DND-41 (cell line): ENCODE data around the gene SRPRB.

ENCODE experiments used
- EZH2 ChIP-seq: IDR thresholded peaks from 3 replicates; pipeline ENCODE4 v1.6.1; 2012; ENCODE audit warnings: borderline replicate concordance, low read depth, mild to moderate bottlenecking, moderate library complexity, low read length, inconsistent platforms; ENCODE audit not compliant: severe bottlenecking
- TF ChIP-seq, protein P1 (sequence below): IDR thresholded peaks from 2 replicates; pipeline ENCODE4 v1.5.1; 2012; ENCODE audit warnings: borderline replicate concordance, low read length, moderate library complexity, mild to moderate bottlenecking; ENCODE audit not compliant: poor library complexity, severe bottlenecking; ENCODE audit errors: extremely low read depth

DNA sequence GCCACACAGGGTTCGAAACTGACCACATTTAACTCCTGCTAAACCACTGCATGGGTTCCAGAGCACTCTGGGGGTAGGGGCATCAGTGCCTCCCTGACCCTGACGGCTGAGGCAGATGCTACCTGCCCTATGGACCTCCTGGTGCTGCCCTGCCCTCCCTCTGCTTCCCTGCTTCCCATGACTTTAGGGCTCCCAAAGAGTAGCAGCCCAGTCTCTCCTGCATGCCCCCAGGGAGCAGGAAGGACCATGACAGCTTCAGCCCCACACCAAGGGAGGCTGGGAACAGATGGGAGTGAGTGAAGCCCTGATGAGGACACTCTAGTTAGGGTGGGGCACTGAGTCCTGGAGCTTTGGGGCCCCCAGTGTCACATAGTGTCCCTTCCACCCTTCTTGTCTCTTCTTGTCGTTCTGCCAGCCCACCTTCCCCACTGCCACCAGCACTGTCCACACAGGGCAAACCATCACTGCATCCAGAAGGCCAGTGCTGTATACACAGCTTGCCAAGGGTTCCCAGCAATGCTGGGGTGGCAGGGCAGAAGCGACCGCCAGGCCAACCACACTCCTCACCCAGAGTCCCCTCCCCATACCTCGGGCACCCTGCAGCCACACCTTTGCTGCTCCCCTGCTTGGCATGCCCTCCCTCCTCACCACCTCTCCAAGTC is 31.0 kb downstream of the SRPRB start:
- TF ChIP-seq, protein P1, sequence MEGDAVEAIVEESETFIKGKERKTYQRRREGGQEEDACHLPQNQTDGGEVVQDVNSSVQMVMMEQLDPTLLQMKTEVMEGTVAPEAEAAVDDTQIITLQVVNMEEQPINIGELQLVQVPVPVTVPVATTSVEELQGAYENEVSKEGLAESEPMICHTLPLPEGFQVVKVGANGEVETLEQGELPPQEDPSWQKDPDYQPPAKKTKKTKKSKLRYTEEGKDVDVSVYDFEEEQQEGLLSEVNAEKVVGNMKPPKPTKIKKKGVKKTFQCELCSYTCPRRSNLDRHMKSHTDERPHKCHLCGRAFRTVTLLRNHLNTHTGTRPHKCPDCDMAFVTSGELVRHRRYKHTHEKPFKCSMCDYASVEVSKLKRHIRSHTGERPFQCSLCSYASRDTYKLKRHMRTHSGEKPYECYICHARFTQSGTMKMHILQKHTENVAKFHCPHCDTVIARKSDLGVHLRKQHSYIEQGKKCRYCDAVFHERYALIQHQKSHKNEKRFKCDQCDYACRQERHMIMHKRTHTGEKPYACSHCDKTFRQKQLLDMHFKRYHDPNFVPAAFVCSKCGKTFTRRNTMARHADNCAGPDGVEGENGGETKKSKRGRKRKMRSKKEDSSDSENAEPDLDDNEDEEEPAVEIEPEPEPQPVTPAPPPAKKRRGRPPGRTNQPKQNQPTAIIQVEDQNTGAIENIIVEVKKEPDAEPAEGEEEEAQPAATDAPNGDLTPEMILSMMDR = no peak
- no peak for TF ChIP-seq EZH2
